Cardiac muscle cell (in vitro differentiated cells and primary cell): ENCODE data around the gene ADORA2B. TPM values are rescaled to one million over a fixed set of nuclear protein-coding genes. Genes with fewer than 3 reads are reported as not detected.

Experiments
- DNase-seq, 2 donors: peaks; one replicate each; pipeline versions ENCODE4 v3.0.0 to v3.0.0-alpha.2; 2010 to 2017; ENCODE audit warnings: low read depth in 1 of 2, low spot score in 1 of 2
- H3K27ac ChIP-seq: fragments of 200-600 bp; sonication (generic); 2 replicates; pipeline ENCODE4 v1.5.1; 2016
- H3K27me3 ChIP-seq: fragments of 200-600 bp; sonication (generic); 2 replicates; pipeline ENCODE4 v1.6.0; 2016; ENCODE audit warnings: control low read depth
- H3K36me3 ChIP-seq: fragments of 200-600 bp; sonication (generic); 2 replicates; pipeline ENCODE4 v1.5.1; 2016; ENCODE audit warnings: control low read depth
- H3K4me1 ChIP-seq: fragments of 200-600 bp; sonication (generic); 2 replicates; pipeline ENCODE4 v1.8.1; 2017; ENCODE audit warnings: low read depth, mild to moderate bottlenecking, mixed run types
- H3K4me3 ChIP-seq: fragments of 200-600 bp; sonication (generic); 2 replicates; pipeline ENCODE4 v1.5.1; 2016; ENCODE audit warnings: mild to moderate bottlenecking
- H3K9me3 ChIP-seq: fragments of 200-600 bp; sonication (generic); 2 replicates; pipeline ENCODE4 v1.5.1; 2017; ENCODE audit warnings: low read depth, mild to moderate bottlenecking, control low read depth
- polyA plus RNA-seq: library from polyadenylated mRNA; unstranded; fragments of >200 nt; fragmentation: Nextera tagmentation; extraction: Ambion mirVana; gene quantifications from 2 replicates; pipeline ENCODE4 v1.2.1, GENCODE V29; 2016
- total RNA-seq: library from RNA; depleted of rRNA; stranded (reverse); fragments of >200 nt; gene quantifications from 2 replicates; pipeline ENCODE4 v1.2.3, GENCODE V29; 2016
- TF ChIP-seq, protein P1 (sequence below): IDR thresholded peaks from 2 replicates; pipeline ENCODE4 v1.5.1; 2012; ENCODE audit warnings: low read depth, mild to moderate bottlenecking, low read length

The ADORA2B gene
- total and polyA plus RNA-seq, 2 experiments from 2014 or later = 10.5 to 11.6 TPM

DNA sequence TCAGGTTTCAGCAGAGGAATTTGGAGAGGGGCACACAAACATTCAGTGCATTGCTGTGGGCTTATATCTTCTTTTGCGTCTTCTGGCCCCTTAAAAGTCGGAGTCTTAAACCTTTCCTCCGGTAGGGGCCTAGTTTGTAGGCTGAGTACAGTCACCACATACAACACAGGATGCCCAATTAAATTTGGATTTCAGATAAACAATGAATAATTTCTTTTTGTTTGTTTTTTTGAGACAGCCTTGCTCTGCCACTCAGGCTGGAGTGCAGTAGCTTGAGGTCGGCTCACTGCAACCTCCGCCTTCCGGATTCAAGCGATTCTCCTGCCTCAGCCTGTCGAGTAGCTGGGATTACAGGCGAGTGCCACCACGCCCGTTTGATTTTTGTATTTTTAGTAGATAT is 26.7 kb upstream of the ADORA2B start:
- DNase-seq = no peak
- TF ChIP-seq, protein P1, sequence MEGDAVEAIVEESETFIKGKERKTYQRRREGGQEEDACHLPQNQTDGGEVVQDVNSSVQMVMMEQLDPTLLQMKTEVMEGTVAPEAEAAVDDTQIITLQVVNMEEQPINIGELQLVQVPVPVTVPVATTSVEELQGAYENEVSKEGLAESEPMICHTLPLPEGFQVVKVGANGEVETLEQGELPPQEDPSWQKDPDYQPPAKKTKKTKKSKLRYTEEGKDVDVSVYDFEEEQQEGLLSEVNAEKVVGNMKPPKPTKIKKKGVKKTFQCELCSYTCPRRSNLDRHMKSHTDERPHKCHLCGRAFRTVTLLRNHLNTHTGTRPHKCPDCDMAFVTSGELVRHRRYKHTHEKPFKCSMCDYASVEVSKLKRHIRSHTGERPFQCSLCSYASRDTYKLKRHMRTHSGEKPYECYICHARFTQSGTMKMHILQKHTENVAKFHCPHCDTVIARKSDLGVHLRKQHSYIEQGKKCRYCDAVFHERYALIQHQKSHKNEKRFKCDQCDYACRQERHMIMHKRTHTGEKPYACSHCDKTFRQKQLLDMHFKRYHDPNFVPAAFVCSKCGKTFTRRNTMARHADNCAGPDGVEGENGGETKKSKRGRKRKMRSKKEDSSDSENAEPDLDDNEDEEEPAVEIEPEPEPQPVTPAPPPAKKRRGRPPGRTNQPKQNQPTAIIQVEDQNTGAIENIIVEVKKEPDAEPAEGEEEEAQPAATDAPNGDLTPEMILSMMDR = no peak
- Histone ChIP-seq H3K4me1 (no peaks in the 10 kb centered on the region), H3K27ac (no peak overlapping the region), H3K9me3 (no peaks in the 10 kb centered on the region), H3K36me3 (no peaks in the 10 kb centered on the region), H3K27me3 (no peaks in the 10 kb centered on the region), H3K4me3 (no peak overlapping the region)

DNA sequence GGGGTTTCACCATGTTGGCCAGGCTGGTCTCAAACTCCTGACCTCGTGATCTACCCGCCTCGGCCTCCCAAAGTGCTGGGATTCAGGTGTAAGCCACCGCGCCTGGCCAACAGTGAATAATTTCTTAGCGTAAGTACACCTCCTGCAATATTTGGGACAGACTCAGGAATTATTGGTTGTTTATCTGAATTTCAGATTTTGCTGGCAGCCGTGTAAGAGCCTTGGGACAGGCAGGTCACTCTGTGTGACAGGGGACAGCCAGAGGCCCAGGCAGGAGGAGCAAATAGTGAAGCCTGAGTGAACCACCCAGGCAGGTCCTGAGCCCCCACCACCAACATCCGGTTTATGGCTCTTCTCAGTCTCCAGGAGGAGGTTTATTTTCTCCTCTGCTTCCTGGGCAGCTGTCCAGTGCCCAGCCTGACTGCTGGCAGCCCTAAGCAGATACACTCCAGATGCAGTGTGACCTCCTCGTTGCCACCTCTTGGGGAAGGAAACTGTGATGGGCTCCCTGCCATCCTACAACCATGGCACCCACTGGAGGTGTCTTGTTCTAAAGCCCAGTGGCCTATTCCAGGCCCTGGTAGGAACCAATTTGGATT is 26.2 kb upstream of the ADORA2B start:
- DNase-seq = no peak
- no peaks in the 10 kb centered on the region for H3K27me3 ChIP-seq
- TF ChIP-seq, protein P1 = no peak
- no peak overlapping the region for H3K4me3 ChIP-seq
- H3K9me3 ChIP-seq = no peaks in the 10 kb centered on the region
- H3K4me1 ChIP-seq = no peaks in the 10 kb centered on the region
- H3K36me3 ChIP-seq = no peaks in the 10 kb centered on the region
- no peak overlapping the region for H3K27ac ChIP-seq

DNA sequence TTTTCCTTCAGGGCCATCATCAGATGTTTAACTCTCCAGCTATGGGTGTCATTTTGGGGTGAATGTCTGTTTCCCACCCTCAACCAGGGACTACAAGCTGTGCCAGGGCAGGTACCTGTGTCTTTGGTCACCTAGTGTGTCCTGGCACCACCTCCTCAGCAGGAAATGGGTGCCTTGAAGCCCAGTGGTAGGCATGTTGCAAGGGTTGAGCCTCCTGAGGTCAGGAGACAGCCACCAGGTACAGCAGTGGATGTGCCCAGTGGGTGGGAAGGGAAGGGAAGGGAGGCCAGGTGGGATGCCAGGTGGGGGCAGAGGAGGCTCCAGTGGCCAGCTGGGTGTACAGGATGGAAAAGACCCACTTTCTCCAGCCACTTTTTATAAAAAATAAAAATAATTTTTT is 25.5 kb upstream of the ADORA2B start:
- DNase-seq = no peak
- H3K4me1 ChIP-seq = no peaks in the 10 kb centered on the region
- H3K4me3 ChIP-seq = no peak overlapping the region
- H3K36me3 ChIP-seq = no peaks in the 10 kb centered on the region
- H3K27ac ChIP-seq = no peak overlapping the region
- TF ChIP-seq, protein P1 = no peak
- H3K27me3 ChIP-seq = no peaks in the 10 kb centered on the region
- H3K9me3 ChIP-seq = no peaks in the 10 kb centered on the region

DNA sequence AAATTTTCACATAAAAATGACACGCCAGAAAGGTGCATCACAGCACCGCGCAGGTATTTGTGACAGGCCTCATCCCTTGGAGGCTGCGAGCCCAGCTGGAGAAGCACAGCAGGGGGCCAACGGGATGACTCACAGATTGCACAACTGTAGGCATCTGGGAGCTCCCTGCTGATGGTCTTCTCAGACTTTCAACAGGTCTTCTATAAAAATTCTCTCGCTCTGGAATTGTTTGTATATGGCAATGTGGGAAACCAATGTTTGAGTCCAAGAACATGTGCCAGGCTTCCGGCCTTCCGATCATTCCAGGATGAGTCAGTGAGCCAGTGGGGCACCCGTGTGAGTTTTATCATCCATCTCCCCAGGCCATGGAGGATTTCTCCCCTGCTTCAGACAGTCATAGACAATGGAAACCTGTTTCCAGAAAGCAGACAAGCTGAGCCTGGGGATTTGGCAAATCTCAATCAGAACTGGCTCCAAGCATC is 24.1 kb upstream of the ADORA2B start:
- no peak overlapping the region for H3K27ac ChIP-seq
- DNase-seq = peak in 1 of 2 donors; percentile 99
- no peaks in the 10 kb centered on the region for H3K9me3 ChIP-seq
- H3K4me3 ChIP-seq = no peak overlapping the region
- H3K36me3 ChIP-seq = no peaks in the 10 kb centered on the region
- H3K4me1 ChIP-seq = no peaks in the 10 kb centered on the region
- TF ChIP-seq, protein P1 = no peak
- H3K27me3 ChIP-seq = no peaks in the 10 kb centered on the region

DNA sequence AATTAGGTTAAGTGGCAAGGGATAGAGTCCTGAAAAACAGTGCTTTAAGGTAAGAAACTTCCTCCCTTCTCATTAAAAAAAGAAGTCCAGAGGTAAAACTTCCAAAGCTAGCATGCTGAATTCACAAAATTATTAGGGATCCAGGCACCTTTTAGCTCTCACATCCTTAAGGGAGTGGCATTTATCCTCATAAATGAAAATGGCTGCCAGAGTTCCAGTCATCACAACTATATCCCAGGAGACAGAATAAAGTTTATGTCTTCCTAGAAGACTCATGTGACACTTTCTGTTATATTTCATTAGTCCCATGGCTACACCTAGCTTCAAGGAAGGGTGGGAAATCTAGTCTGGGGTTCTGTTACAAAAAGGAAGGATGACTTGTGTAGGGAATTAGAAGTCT is 23.3 kb upstream of the ADORA2B start:
- TF ChIP-seq, protein P1 = no peak
- DNase-seq = no peak
- no peaks in the 10 kb centered on the region for H3K36me3 ChIP-seq
- no peaks in the 10 kb centered on the region for H3K4me1 ChIP-seq
- no peak overlapping the region for H3K27ac ChIP-seq
- no peaks in the 10 kb centered on the region for H3K9me3 ChIP-seq
- H3K4me3 ChIP-seq = no peak overlapping the region
- H3K27me3 ChIP-seq = no peaks in the 10 kb centered on the region
